GM23338 (cell line): ENCODE results near the gene RAB11A.

Experiments
- CREB1 ChIP-seq: fragments of 250-450 bp; sonication (Bioruptor Pico); IDR thresholded peaks from 2 replicates; pipeline ENCODE4 v1.5.0; 2020; ENCODE audit warnings: low read depth, mild to moderate bottlenecking, moderate library complexity
- EZH2 ChIP-seq: fragments of 200-600 bp; sonication (generic); IDR thresholded peaks from one replicate; pipeline ENCODE4 v1.8.0; 2017; ENCODE audit warnings: antibody characterized with exemption, mild to moderate bottlenecking, low read depth; ENCODE audit not compliant: unreplicated experiment
- EZH2phosphoT487 ChIP-seq: fragments of 200-600 bp; sonication (generic); IDR thresholded peaks from one replicate; pipeline ENCODE4 v1.8.1; 2018; ENCODE audit warnings: antibody characterized with exemption; ENCODE audit not compliant: unreplicated experiment
- JUNB ChIP-seq: IDR thresholded peaks from one replicate; pipeline ENCODE4 v1.6.1; 2016; ENCODE audit warnings: antibody characterized with exemption; ENCODE audit not compliant: unreplicated experiment
- NANOG ChIP-seq: IDR thresholded peaks from 2 replicates; pipeline ENCODE4 v1.6.1; 2016; ENCODE audit warnings: antibody characterized with exemption, borderline replicate concordance
- POLR2AphosphoS5 ChIP-seq: IDR thresholded peaks from 2 replicates; pipeline ENCODE4 v1.6.1; 2016; ENCODE audit warnings: antibody characterized with exemption, low read depth
- ZNF114 ChIP-seq: fragments of 250-450 bp; sonication (Bioruptor Pico); IDR thresholded peaks from 2 replicates; pipeline ENCODE4 v1.5.0; 2020; ENCODE audit warnings: mild to moderate bottlenecking, moderate library complexity
- ZNF331 ChIP-seq: fragments of 250-450 bp; sonication (Bioruptor Pico); IDR thresholded peaks from 2 replicates; pipeline ENCODE4 v1.5.0; 2020; ENCODE audit warnings: low read depth, mild to moderate bottlenecking, moderate library complexity
- TF ChIP-seq, protein P1 (sequence below), 2 experiments: fragments of 200-600 bp in 1 of 2; sonication (generic) in 1 of 2; conservative IDR thresholded peaks; 2 replicates each; pipeline versions ENCODE4 v1.5.1 to v1.6.1; 2016 to 2017; ENCODE audit warnings: antibody characterized with exemption in 2 of 2, low read depth in 2 of 2, mild to moderate bottlenecking in 2 of 2, moderate library complexity in 1 of 2
- TF ChIP-seq, protein P2 (sequence below): IDR thresholded peaks from one replicate; pipeline ENCODE4 v1.6.1; 2018; ENCODE audit warnings: antibody characterized with exemption; ENCODE audit not compliant: unreplicated experiment
- TF ChIP-seq, protein P3 (sequence below): IDR thresholded peaks from 2 replicates; pipeline ENCODE4 v1.6.1; 2016; ENCODE audit warnings: antibody characterized with exemption

DNA sequence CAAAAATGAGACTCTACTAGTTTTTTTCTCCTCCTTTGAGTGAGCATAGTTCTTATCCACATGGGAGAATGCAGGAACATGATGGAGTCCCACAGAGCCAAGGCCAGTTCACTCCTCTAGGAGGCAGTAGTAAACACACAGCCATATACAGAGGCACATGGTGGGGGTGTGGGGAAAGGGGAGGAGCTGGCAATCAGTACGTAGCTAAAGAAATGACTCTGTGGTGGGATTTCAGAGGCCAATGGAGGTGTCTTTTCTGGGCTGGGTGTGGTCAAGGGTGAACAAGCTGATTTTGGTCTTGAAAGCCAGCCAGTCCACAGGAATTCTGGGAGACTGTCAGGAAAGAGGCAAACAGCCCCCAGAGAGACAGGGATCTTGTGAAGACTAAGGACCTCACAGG lies 6.6 kb upstream of the RAB11A start:
- TF ChIP-seq, protein P1, sequence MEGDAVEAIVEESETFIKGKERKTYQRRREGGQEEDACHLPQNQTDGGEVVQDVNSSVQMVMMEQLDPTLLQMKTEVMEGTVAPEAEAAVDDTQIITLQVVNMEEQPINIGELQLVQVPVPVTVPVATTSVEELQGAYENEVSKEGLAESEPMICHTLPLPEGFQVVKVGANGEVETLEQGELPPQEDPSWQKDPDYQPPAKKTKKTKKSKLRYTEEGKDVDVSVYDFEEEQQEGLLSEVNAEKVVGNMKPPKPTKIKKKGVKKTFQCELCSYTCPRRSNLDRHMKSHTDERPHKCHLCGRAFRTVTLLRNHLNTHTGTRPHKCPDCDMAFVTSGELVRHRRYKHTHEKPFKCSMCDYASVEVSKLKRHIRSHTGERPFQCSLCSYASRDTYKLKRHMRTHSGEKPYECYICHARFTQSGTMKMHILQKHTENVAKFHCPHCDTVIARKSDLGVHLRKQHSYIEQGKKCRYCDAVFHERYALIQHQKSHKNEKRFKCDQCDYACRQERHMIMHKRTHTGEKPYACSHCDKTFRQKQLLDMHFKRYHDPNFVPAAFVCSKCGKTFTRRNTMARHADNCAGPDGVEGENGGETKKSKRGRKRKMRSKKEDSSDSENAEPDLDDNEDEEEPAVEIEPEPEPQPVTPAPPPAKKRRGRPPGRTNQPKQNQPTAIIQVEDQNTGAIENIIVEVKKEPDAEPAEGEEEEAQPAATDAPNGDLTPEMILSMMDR (conservative IDR thresholded peaks at IDR 0.05; ENCODE audit: low read depth in 2 of 2): peak; percentile 82 to 85
- TF ChIP-seq ZNF114 (CRISPR knock-in tag) (no peak), EZH2 (no peak), POLR2AphosphoS5 (no peak), CREB1 (CRISPR knock-in tag) (peak; percentile 70), EZH2phosphoT487 (no peak), JUNB (no peak), ZNF331 (CRISPR knock-in tag) (no peak), NANOG (no peak)
- TF ChIP-seq, protein P2, sequence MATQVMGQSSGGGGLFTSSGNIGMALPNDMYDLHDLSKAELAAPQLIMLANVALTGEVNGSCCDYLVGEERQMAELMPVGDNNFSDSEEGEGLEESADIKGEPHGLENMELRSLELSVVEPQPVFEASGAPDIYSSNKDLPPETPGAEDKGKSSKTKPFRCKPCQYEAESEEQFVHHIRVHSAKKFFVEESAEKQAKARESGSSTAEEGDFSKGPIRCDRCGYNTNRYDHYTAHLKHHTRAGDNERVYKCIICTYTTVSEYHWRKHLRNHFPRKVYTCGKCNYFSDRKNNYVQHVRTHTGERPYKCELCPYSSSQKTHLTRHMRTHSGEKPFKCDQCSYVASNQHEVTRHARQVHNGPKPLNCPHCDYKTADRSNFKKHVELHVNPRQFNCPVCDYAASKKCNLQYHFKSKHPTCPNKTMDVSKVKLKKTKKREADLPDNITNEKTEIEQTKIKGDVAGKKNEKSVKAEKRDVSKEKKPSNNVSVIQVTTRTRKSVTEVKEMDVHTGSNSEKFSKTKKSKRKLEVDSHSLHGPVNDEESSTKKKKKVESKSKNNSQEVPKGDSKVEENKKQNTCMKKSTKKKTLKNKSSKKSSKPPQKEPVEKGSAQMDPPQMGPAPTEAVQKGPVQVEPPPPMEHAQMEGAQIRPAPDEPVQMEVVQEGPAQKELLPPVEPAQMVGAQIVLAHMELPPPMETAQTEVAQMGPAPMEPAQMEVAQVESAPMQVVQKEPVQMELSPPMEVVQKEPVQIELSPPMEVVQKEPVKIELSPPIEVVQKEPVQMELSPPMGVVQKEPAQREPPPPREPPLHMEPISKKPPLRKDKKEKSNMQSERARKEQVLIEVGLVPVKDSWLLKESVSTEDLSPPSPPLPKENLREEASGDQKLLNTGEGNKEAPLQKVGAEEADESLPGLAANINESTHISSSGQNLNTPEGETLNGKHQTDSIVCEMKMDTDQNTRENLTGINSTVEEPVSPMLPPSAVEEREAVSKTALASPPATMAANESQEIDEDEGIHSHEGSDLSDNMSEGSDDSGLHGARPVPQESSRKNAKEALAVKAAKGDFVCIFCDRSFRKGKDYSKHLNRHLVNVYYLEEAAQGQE: no peak
- TF ChIP-seq, protein P3, sequence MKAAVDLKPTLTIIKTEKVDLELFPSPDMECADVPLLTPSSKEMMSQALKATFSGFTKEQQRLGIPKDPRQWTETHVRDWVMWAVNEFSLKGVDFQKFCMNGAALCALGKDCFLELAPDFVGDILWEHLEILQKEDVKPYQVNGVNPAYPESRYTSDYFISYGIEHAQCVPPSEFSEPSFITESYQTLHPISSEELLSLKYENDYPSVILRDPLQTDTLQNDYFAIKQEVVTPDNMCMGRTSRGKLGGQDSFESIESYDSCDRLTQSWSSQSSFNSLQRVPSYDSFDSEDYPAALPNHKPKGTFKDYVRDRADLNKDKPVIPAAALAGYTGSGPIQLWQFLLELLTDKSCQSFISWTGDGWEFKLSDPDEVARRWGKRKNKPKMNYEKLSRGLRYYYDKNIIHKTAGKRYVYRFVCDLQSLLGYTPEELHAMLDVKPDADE: no peak
